Measurements from ENCODE around the gene COMMD1.
A peak's percentile ranks its signal among the peaks of the same experiment; 100 is the strongest.
"Not testable (repeated sequence)": the region's sequence is repeated elsewhere in the genome, so short reads cannot be mapped to it uniquely, and the experiment has no call there.

Gene COMMD1

DNA sequence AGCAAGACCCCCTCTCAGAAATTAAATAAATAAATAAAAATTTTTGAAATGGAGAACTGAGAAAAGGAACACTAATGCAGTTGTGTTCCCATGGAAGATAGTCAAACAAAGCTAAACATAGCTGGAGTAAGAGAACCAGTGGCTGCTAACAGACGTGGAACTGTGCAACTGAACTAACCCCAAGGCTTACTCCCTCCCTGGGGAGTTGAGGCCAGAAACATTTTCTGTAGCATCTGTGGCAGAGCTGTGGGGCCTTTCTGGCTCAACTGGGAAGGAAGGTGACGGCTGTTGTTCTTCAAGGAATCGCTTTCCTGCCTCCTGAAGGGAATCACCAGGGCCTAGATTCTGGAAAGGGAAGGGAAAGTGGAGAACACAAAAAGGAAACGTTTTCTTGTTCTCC is 236.6 kb downstream of the COMMD1 start:
- no peak for DNase-seq (ENCODE audit: low read depth)
- H3K4me3 ChIP-seq (ENCODE audit: low read length): no peak overlapping the region
- TF ChIP-seq, protein P1, sequence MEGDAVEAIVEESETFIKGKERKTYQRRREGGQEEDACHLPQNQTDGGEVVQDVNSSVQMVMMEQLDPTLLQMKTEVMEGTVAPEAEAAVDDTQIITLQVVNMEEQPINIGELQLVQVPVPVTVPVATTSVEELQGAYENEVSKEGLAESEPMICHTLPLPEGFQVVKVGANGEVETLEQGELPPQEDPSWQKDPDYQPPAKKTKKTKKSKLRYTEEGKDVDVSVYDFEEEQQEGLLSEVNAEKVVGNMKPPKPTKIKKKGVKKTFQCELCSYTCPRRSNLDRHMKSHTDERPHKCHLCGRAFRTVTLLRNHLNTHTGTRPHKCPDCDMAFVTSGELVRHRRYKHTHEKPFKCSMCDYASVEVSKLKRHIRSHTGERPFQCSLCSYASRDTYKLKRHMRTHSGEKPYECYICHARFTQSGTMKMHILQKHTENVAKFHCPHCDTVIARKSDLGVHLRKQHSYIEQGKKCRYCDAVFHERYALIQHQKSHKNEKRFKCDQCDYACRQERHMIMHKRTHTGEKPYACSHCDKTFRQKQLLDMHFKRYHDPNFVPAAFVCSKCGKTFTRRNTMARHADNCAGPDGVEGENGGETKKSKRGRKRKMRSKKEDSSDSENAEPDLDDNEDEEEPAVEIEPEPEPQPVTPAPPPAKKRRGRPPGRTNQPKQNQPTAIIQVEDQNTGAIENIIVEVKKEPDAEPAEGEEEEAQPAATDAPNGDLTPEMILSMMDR (conservative IDR thresholded peaks at IDR 0.05; ENCODE audit: low read length): no peak

DNA sequence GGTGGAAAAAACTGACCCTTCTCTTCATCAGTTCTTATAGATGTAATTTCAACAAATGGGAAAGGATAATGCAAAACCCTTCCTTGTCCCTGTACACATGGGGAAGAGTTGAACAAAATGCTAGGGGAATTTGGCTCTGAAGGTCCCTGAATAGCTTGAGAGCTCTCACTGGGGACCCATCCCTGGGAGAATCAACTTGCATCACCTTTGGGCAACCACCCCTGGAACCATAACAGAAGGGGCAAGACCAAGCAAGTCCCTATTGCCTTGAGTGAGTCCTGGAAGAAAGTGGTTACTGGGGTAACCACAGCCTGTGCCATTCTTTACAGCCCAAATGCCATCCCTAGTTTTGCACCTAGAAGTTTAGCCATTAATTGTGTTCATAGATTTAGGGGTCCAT is 238.2 kb downstream of the COMMD1 start:
- no peak for DNase-seq (ENCODE audit: low read depth)
- H3K4me3 ChIP-seq (ENCODE audit: low read length): no peak overlapping the region
- TF ChIP-seq, protein P1 (conservative IDR thresholded peaks at IDR 0.05; ENCODE audit: low read length): no peak

DNA sequence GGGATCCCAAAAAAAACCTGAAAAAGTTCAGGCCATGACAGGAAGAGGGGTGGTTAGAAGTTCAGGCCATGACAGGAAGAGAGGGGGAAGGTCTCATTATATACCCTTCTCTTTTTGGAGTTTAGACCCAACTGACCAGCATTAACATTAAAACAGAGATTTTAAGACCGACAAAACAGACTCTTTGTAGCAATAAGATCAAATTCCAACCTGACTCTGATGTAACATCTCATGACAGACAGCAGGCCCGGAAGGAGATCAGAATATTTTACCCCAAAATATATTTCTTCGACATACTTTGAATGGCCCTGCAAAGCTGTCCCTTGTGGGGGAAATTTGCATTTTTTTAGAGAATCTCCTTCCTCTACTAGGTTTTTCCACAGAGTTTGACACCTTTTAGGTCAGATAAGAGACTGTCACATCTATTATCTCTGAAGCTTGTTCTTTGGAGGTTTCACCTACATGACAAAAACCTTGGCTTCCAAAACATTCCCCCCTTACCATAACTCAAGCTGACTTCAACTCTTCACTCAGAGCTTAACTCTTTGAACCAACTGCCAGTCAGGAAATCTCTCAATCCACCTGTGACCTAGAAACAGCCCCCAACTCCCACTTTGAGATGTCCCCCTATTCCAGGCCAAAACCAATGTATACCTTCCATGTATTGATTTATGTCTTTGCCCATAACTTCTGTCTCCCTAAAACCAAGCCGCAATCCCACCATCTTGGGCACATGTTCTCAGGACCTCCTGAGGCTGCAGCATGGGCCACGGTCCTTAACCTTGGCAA is 239.4 kb downstream of the COMMD1 start:
- TF ChIP-seq, protein P1 (conservative IDR thresholded peaks at IDR 0.05; ENCODE audit: low read length): no peak
- no peak overlapping the region for H3K4me3 ChIP-seq (ENCODE audit: low read length)
- no peak for DNase-seq (ENCODE audit: low read depth)

DNA sequence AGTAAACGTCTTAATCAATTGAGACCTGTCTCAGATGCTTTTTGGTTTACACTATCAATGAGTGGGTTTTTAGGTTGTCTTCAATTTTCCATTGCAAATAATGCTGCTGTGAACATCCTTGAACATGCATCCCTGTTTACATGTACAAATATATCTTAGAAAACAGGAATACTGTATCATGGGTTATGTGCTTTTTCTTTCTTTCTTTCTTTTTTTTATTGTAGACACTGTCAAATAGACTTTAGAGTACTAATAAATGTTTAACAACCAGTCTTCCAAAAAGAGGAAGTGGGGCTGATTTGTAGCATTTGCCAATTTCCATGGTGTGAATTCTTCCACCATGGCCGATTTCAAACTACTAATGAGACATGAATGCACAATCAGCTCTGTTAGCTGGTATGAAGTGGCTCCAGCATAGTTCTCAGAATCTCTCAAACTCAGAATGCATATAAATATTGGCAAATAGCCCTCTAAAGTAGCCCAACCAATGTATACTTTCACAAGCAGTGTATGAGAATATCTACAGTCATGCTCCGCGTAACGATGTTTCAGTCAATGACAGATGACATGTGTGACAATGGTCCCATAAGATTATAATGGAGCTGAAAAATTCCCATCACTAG is 240.1 kb downstream of the COMMD1 start:
- TF ChIP-seq, protein P1 (conservative IDR thresholded peaks at IDR 0.05; ENCODE audit: low read length): no peak
- DNase-seq (ENCODE audit: low read depth): no peak
- no peak overlapping the region for H3K4me3 ChIP-seq (ENCODE audit: low read length)

DNA sequence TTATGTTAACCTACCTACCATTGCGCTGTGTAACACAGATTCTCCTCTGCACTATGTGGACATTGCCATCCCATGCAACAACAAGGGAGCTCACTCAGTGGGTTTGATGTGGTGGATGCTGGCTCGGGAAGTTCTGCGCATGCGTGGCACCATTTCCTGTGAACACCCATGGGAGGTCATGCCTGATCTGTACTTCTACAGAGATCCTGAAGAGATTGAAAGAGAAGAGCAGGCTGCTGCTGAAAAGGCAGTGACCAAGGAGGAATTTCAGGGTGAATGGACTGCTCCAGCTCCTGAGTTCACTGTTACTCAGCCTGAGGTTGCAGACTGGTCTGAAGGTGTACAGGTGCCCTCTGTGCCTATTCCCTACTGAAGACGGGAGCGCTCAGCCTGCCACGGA is 241.3 kb downstream of the COMMD1 start:
- H3K4me3 ChIP-seq (ENCODE audit: low read length): not testable (repeated sequence)

DNA sequence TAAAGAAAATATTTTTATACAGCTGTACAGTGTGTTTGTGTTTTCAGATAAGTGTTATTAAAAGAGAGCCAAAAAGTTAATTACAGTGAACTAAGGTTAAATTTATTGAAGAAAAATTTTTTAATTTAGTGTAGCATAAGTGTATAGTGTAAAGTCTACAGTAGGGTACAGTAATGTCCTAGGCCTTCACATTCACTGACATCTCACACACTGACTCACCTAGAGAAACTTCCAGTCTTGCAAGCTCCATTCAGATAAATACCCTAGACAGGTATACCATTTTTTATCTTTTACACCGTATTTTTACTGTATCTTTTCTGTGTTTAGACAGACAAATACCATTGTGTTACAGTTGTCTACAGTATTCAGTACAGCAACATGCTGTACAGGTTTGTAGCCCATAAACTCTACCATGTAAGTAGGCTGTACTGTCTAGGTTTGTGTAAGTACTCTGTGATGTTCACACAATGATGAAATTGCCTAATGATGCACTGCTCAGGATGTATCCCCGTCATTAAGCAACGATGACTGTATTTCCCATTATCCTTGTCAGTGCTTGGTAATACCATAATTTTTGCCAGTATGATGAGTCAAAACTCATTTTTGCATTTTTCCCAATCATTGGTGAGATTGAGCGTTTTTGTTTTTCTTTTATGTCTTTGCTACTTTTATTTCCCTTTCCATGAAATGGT is 242.3 kb downstream of the COMMD1 start:
- H3K4me3 ChIP-seq (ENCODE audit: low read length): no peak overlapping the region
- DNase-seq (ENCODE audit: low read depth): peak; percentile 83
- TF ChIP-seq, protein P1 (conservative IDR thresholded peaks at IDR 0.05; ENCODE audit: low read length): no peak

More for the DNA sequence above, 241.3 kb downstream of the COMMD1 start:
- not testable (repeated sequence) for DNase-seq (ENCODE audit: low read depth)

DNA sequence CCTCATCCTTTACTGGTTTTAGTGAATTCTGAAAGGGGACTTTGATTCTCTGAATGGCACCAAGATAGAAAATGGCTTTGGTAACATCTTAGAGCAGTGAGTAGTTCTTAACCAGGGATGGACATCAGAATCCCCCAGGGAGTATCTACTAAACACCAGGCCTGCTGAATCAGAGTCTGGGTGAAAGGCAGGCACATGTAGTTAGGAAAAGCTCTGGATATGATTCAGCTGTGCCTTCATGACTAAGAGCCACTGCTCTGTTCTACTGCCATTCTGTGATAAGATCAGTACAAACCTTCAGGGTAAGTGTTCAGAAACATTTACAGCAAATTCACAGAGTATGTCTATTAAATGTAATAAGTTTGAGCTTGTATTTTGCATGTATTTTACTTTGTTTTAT is 244.2 kb downstream of the COMMD1 start:
- DNase-seq (ENCODE audit: low read depth): peak; percentile 96
- H3K4me3 ChIP-seq (ENCODE audit: low read length): no peak overlapping the region

More for the DNA sequence above, 244.2 kb downstream of the COMMD1 start:
- TF ChIP-seq, protein P1 (conservative IDR thresholded peaks at IDR 0.05; ENCODE audit: low read length): no peak

Data from AG10803 (cell line).